Neural crest cell (in vitro differentiated cells): ENCODE measurements around the gene LRRC55. TPM values are rescaled to one million over a fixed set of nuclear protein-coding genes. Genes with fewer than 3 reads are reported as not detected.
A peak's percentile ranks its signal among the peaks of the same experiment; 100 is the strongest.

Source experiments
- DNase-seq: peaks from one replicate; pipeline ENCODE4 v3.0.0; 2021; ENCODE audit warnings: low read depth, mixed read lengths, low spot score
- H3K27ac Mint-ChIP-seq: one replicate; pipeline ENCODE4 v1.8.0; 2021; ENCODE audit warnings: mild to moderate bottlenecking, mixed read lengths; ENCODE audit not compliant: unreplicated experiment
- H3K27me3 Mint-ChIP-seq: 2 replicates; pipeline ENCODE4 v1.8.0; 2021; ENCODE audit warnings: low read depth, mild to moderate bottlenecking, mixed read lengths
- H3K36me3 Mint-ChIP-seq: 2 replicates; pipeline ENCODE4 v1.8.0; 2021; ENCODE audit warnings: low read depth, mild to moderate bottlenecking, mixed read lengths
- H3K4me1 Mint-ChIP-seq: 2 replicates; pipeline ENCODE4 v1.8.0; 2021; ENCODE audit warnings: mixed read lengths
- H3K4me3 Mint-ChIP-seq: one replicate; pipeline ENCODE4 v1.8.0; 2021; ENCODE audit warnings: mild to moderate bottlenecking, mixed read lengths
- H3K9me3 Mint-ChIP-seq: 2 replicates; pipeline ENCODE4 v1.8.0; 2021; ENCODE audit warnings: mixed read lengths
- long read RNA-seq: library from polyadenylated mRNA; unstranded; transcript quantifications from one replicate; pipeline ENCODE4 v2.0.0, GENCODE V29; 2020
- total RNA-seq: library from RNA; stranded (reverse); gene quantifications from 2 replicates; pipeline ENCODE4 v1.2.1, GENCODE V29; 2021
- TF ChIP-seq, protein P1 (sequence below): fragments of 200-600 bp; sonication (generic); conservative IDR thresholded peaks from 2 replicates; pipeline ENCODE4 v1.5.0; 2021; ENCODE audit warnings: antibody characterized with exemption, mild to moderate bottlenecking

LRRC55 gene, protein sequence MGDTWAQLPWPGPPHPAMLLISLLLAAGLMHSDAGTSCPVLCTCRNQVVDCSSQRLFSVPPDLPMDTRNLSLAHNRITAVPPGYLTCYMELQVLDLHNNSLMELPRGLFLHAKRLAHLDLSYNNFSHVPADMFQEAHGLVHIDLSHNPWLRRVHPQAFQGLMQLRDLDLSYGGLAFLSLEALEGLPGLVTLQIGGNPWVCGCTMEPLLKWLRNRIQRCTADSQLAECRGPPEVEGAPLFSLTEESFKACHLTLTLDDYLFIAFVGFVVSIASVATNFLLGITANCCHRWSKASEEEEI
- total RNA-seq: 6.0 and 6.4 TPM in 2 replicates
- long read RNA-seq: 0 reads

DNA sequence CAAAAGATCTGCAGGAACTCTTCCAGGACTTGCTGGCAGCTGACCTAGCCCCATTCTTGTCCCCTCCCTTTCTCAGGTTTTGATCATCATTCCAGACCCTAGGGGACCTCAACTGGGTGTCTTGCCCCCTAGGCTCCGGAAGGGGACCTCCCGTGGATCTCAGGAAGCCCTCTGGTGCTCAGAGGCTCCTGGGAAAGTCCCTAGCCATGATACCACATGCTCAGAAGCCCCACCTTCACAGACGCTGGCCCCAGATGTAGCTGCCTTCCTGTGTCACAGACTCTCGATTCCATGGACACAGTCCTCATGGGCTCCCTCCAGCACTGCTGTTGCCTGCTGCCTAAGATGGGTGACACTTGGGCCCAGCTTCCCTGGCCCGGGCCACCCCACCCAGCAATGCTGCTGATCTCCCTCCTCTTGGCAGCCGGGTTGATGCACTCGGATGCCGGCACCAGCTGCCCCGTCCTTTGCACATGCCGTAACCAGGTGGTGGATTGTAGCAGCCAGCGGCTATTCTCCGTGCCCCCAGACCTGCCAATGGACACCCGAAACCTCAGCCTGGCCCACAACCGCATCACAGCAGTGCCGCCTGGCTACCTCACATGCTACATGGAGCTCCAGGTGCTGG, at the start of gene LRRC55:
LRRC55 (plus strand) TSS at position 276 of the 628 bp plus-strand sequence; CDS start at position 346, 70 bp downstream.
- Mint-ChIP-seq H3K9me3 (no peaks in the 10 kb centered on the region), H3K36me3 (no peaks in the 10 kb centered on the region), H3K4me3 (no peak within 1 kb of the TSS), H3K4me1 (peaks cover 18% of the 10 kb centered on the region), H3K27me3 (peaks cover 36% of the 10 kb centered on the region), H3K27ac (peak within 1 kb of the TSS; percentile 43)
- no peak for DNase-seq
- TF ChIP-seq, protein P1, sequence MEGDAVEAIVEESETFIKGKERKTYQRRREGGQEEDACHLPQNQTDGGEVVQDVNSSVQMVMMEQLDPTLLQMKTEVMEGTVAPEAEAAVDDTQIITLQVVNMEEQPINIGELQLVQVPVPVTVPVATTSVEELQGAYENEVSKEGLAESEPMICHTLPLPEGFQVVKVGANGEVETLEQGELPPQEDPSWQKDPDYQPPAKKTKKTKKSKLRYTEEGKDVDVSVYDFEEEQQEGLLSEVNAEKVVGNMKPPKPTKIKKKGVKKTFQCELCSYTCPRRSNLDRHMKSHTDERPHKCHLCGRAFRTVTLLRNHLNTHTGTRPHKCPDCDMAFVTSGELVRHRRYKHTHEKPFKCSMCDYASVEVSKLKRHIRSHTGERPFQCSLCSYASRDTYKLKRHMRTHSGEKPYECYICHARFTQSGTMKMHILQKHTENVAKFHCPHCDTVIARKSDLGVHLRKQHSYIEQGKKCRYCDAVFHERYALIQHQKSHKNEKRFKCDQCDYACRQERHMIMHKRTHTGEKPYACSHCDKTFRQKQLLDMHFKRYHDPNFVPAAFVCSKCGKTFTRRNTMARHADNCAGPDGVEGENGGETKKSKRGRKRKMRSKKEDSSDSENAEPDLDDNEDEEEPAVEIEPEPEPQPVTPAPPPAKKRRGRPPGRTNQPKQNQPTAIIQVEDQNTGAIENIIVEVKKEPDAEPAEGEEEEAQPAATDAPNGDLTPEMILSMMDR: no peak

DNA sequence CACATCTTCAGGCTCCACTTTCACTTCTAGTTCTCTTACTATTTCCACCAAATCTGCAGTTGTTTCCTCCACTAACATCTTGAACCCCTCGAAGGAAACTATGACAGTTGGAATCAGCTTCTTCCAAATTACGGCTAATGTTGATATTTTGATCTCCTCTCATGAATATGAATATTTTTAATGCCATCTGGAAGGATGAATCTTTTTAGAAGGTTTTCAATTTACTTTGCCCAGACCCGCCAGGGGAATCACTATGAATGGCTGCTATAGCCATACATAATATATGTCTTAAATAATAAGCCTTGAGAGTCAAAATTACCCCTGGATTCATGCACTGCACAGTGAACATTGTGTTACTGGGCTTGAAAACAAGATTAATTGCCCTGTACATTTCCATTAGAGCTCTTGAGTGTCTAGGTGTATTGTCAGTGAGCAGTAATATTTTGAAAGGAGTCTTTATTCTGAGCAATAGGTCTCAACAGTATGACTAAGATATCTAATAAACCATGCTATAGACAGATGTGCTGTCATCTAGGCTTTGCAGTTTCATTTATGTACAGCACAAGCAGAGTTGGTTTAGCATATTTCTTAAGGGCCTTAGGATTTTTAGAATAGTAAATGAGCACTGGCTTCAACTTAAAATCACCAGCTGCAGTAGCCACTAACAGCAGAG, 48.3 kb upstream of the LRRC55 start:
- DNase-seq: no peak
- H3K4me3 Mint-ChIP-seq: no peak overlapping the region
- TF ChIP-seq, protein P1: no peak

DNA sequence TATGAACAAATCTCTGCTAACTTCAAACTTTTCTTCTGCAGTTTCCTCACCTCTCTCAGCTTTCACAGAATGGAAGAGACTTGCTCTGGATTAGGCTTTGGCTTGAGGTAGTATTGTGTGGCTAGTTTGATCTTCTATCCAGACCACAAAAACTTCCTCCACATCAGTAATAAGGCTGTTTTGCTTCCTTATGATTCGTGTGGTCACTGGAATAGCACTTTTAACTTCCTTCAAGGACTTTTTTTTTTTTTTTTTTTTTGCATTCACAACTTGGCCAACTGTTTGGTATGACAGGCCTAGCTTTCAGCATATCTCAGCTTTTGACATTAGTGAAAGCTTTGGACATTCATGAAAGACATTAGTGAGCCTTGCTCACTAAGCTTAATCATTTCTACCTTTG, 47.5 kb upstream of the LRRC55 start:
- TF ChIP-seq, protein P1: no peak
- Mint-ChIP-seq H3K4me3 (no peak overlapping the region), H3K27ac (no peak overlapping the region), H3K27me3 (no peaks in the 10 kb centered on the region), H3K9me3 (no peaks in the 10 kb centered on the region), H3K4me1 (no peaks in the 10 kb centered on the region), H3K36me3 (no peaks in the 10 kb centered on the region)
- DNase-seq: no peak

More for the DNA sequence above, 48.3 kb upstream of the LRRC55 start:
- Mint-ChIP-seq H3K9me3 (no peaks in the 10 kb centered on the region), H3K27ac (no peak overlapping the region), H3K27me3 (no peaks in the 10 kb centered on the region), H3K4me1 (no peaks in the 10 kb centered on the region), H3K36me3 (no peaks in the 10 kb centered on the region)

DNA sequence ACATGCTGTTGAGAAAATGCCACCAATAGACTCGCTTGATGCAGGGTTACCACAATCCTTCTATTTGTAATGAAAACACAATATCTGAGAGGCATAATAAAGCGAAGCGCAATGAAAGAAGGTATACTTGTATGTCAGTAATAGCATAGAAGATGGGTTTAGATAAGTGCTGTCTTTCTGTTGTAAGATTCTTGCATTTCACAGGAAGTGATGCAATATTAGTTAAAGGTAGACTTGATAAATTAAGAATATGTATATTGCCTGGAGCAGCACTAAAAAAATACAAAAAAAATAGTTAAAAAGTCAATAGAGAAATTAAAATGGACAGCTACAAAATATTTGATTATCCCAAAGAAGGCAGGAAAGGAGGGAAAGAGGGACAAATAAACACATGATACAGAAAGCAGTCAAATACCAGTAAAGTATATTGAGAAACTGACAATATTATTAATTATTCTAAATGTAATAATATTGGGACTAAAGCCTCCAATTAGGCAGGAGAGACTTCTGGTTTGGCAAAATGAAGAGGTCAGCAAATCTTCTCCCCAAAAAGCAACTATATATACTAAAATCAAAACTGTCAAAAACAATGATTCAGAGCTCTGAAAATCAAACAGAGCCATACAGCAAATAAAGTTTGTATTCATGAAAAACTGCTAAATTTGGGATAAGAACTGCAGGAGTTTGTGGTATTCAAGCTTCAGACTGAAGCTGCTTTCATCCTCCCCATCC, 46.6 kb upstream of the LRRC55 start:
- TF ChIP-seq, protein P1: no peak

DNA sequence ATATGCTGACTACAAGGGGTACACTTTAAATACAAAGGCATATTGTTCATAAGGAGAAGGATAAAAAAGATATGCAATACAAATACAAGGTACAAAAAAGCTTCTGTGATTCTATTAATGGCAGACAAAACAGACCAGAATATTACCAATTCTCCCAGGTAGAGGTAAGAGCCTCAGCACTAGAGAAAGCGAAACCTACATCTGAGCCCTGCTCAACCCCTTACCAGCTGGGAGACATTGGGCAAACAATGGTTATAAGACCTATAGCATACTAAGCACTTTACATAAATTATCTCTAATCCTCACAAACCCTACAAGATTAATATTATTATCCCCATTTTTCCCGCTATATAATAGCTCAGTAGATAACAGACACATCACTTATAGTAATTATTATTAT, 41.2 kb upstream of the LRRC55 start:
- H3K4me3 Mint-ChIP-seq: no peak overlapping the region
- no peaks in the 10 kb centered on the region for H3K9me3 Mint-ChIP-seq
- no peak for DNase-seq
- no peaks in the 10 kb centered on the region for H3K27me3 Mint-ChIP-seq
- no peaks in the 10 kb centered on the region for H3K36me3 Mint-ChIP-seq
- H3K27ac Mint-ChIP-seq: no peak overlapping the region
- peaks cover 7% of the 10 kb centered on the region for H3K4me1 Mint-ChIP-seq
- TF ChIP-seq, protein P1: no peak

More for the DNA sequence above, 46.6 kb upstream of the LRRC55 start:
- Mint-ChIP-seq H3K27ac (no peak overlapping the region), H3K9me3 (no peaks in the 10 kb centered on the region), H3K4me1 (no peaks in the 10 kb centered on the region), H3K27me3 (no peaks in the 10 kb centered on the region), H3K36me3 (no peaks in the 10 kb centered on the region), H3K4me3 (no peak overlapping the region)
- no peak for DNase-seq
